A549 (cell line): Measurements from ENCODE around the gene SMARCAL1. TPM values are rescaled to one million over a fixed set of nuclear protein-coding genes. Genes with fewer than 3 reads are reported as not detected.

Source experiments
- ATAC-seq, 2 experiments: fragments of 200-7000 bp in 1 of 2; fragments of >200 bp in 1 of 2; cut with Nextera tagmentation in 1 of 2; cut with Tn5 transposase in 1 of 2; 3 replicates each; pipeline versions ENCODE4 v1.8.0 to v1.9.1; 2018 to 2020; ENCODE audit warnings: mild to moderate bottlenecking in 1 of 2, moderate library complexity in 1 of 2
- CTCF ChIA-PET: fragments of 300-600 bp; sonication (Branson Sonifier 250); formaldehyde crosslinking; extraction: SDS; loops from one replicate; lab custom pipeline; 2021; ENCODE audit warnings: antibody characterized with exemption, inconsistent platforms; lab: Yijun Ruan, JAX
- POLR2A ChIA-PET: fragments of 350-600 bp; formaldehyde crosslinking; extraction: SDS; loops from one replicate; lab custom pipeline; 2021; ENCODE audit warnings: antibody characterized with exemption, inconsistent platforms; lab: Yijun Ruan, JAX
- DNase-seq, 2 experiments: peaks; one replicate each; pipeline versions ENCODE4 v3.0.0 to v3.0.0-alpha.2; 2011 to 2016; ENCODE audit warnings: low read depth in 1 of 2, low spot score in 1 of 2
- FAIRE-seq: peaks from 2 replicates; lab custom pipeline; 2011; peaks lifted over from hg19 to GRCh38; lab: Jason Lieb, UNC
- H3K27ac ChIP-seq, 2 experiments: fragments of >200 bp; sonication (Bioruptor Twin); formaldehyde crosslinking; 3 replicates each; pipeline ENCODE4 v1.5.1; 2016 to 2017
- H3K4me1 ChIP-seq: fragments of >200 bp; sonication (Bioruptor Twin); formaldehyde crosslinking; 3 replicates; pipeline ENCODE4 v1.6.1; 2016
- H3K4me2 ChIP-seq: fragments of >200 bp; sonication (Bioruptor Twin); formaldehyde crosslinking; 3 replicates; pipeline ENCODE4 v1.6.1; 2016
- H3K4me3 ChIP-seq: fragments of >200 bp; sonication (Bioruptor Twin); formaldehyde crosslinking; 3 replicates; pipeline ENCODE4 v1.5.1; 2016
- H3K9me3 ChIP-seq: fragments of >200 bp; sonication (Bioruptor Twin); formaldehyde crosslinking; 3 replicates; pipeline ENCODE4 v1.6.1; 2016
- CEBPB ChIP-seq, 2 experiments: fragments of >200 bp in 1 of 2; sonication (Bioruptor Twin) in 1 of 2; formaldehyde crosslinking in 1 of 2; IDR thresholded peaks; 2 replicates each; pipeline ENCODE4 v1.6.1; 2012 to 2016
- EHF ChIP-seq: fragments of 250-450 bp; sonication (Bioruptor Pico); IDR thresholded peaks from 2 replicates; pipeline ENCODE4 v1.5.0; 2020; ENCODE audit warnings: mild to moderate bottlenecking
- FOSB ChIP-seq: fragments of 250-450 bp; sonication (Bioruptor Pico); IDR thresholded peaks from 2 replicates; pipeline ENCODE4 v1.5.0; 2020; ENCODE audit warnings: mild to moderate bottlenecking, moderate library complexity
- FOSL2 ChIP-seq, 2 experiments: fragments of 450-650 bp in 1 of 2; fragments of >200 bp in 1 of 2; sonication (Bioruptor Twin) in 1 of 2; formaldehyde crosslinking; IDR thresholded peaks; 2 replicates each; pipeline versions ENCODE4 v1.5.0 to v1.6.1; 2016 to 2020; ENCODE audit warnings: mild to moderate bottlenecking in 1 of 2, moderate library complexity in 1 of 2
- HDAC2 ChIP-seq: fragments of 200-600 bp; sonication (generic); IDR thresholded peaks from 2 replicates; pipeline ENCODE4 v1.6.1; 2016
- HOXB13 ChIP-seq: fragments of 250-450 bp; sonication (Bioruptor Pico); IDR thresholded peaks from 2 replicates; pipeline ENCODE4 v1.5.0; 2020; ENCODE audit warnings: low read depth, mild to moderate bottlenecking, moderate library complexity
- NFE2L2 ChIP-seq: fragments of 150-350 bp; conservative IDR thresholded peaks from 2 replicates; pipeline ENCODE4 v1.6.1; 2014; ENCODE audit warnings: low read length
- RAD21 ChIP-seq, 2 experiments: fragments of >200 bp in 1 of 2; sonication (Bioruptor Twin) in 1 of 2; formaldehyde crosslinking in 1 of 2; IDR thresholded peaks in 1 of 2; conservative IDR thresholded peaks in 1 of 2; 2 replicates in 1 of 2; 3 replicates in 1 of 2; pipeline ENCODE4 v1.6.1; 2012 to 2018; ENCODE audit warnings: inconsistent platforms in 1 of 2
- TFCP2L1 ChIP-seq: fragments of 250-450 bp; sonication (Bioruptor Pico); IDR thresholded peaks from 2 replicates; pipeline ENCODE4 v1.5.0; 2021; ENCODE audit warnings: mild to moderate bottlenecking
- WGBS: methylation state at CpG from one replicate; pipeline ENCODE4 v1.1.6; 2017; ENCODE audit errors: missing lambda C conversion rate; 5-methylcytosine and 5-hydroxymethylcytosine counted together
- polyA plus RNA-seq, 4 experiments: library from polyadenylated mRNA; depleted of rRNA in 3 of 4; stranded (reverse); fragments of >200 nt; fragmentation: RNase III in 1 of 4; extraction: RNeasy Plus Mini Kit Qiagen cat#74134 plus additional on column Dnase treatment in 1 of 4; gene quantifications; 2 replicates in 3 of 4; 3 replicates in 1 of 4; pipeline ENCODE4 v1.2.3, GENCODE V29; 2011 to 2017
- TF ChIP-seq, protein P1 (sequence below): fragments of >200 bp; sonication (Bioruptor Twin); formaldehyde crosslinking; IDR thresholded peaks from 3 replicates; pipeline ENCODE4 v1.5.1; 2016
- TF ChIP-seq, protein P2 (sequence below): fragments of 250-450 bp; sonication (Bioruptor Pico); IDR thresholded peaks from 2 replicates; pipeline ENCODE4 v1.5.0; 2020; ENCODE audit warnings: low read depth, mild to moderate bottlenecking, moderate library complexity
- TF ChIP-seq, protein P3 (sequence below): IDR thresholded peaks from 2 replicates; pipeline ENCODE4 v1.6.1; 2012
- TF ChIP-seq, protein P4 (sequence below): IDR thresholded peaks from 2 replicates; pipeline ENCODE4 v1.6.1; 2012; ENCODE audit warnings: low read depth, borderline replicate concordance
- TF ChIP-seq, protein P5 (sequence below): fragments of 200-600 bp; sonication (generic); IDR thresholded peaks from 2 replicates; pipeline ENCODE4 v1.6.1; 2016; ENCODE audit warnings: antibody characterized with exemption, mild to moderate bottlenecking, moderate library complexity
- TF ChIP-seq, protein P6 (sequence below): fragments of 250-450 bp; sonication (Bioruptor Pico); IDR thresholded peaks from 2 replicates; pipeline ENCODE4 v1.5.0; 2021; ENCODE audit warnings: mild to moderate bottlenecking, moderate library complexity, borderline replicate concordance

SMARCAL1 gene
- polyA plus RNA-seq, 2 of the 4 experiments (the other 2 are of a cell fraction), result 18.4 to 28.7 TPM

DNA sequence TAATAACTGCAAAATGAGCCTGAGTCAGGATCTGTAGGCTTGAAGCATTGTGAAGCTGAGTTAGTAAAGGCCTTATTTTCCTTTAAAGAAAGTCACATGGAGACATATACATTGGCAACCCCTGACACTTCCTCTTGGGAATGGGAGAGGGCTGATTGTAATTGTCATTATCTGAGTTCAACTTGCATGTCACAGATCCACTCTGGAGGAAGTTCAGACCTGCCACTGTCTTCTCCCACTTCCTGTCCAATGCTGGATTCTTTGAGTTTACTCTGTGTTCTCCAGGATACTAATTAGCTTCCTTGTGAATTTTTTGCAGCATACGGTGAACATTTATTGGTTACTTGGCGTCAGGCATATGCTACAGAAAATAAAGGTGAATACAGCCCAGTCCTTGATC is 34.1 kb downstream of the SMARCAL1 start (continued):
- TF ChIP-seq, protein P1, sequence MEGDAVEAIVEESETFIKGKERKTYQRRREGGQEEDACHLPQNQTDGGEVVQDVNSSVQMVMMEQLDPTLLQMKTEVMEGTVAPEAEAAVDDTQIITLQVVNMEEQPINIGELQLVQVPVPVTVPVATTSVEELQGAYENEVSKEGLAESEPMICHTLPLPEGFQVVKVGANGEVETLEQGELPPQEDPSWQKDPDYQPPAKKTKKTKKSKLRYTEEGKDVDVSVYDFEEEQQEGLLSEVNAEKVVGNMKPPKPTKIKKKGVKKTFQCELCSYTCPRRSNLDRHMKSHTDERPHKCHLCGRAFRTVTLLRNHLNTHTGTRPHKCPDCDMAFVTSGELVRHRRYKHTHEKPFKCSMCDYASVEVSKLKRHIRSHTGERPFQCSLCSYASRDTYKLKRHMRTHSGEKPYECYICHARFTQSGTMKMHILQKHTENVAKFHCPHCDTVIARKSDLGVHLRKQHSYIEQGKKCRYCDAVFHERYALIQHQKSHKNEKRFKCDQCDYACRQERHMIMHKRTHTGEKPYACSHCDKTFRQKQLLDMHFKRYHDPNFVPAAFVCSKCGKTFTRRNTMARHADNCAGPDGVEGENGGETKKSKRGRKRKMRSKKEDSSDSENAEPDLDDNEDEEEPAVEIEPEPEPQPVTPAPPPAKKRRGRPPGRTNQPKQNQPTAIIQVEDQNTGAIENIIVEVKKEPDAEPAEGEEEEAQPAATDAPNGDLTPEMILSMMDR, result no peak
- TF ChIP-seq CEBPB (IDR thresholded peaks at IDR 0.05), result no peak
- no peak for TF ChIP-seq NFE2L2
- TF ChIP-seq, protein P2, sequence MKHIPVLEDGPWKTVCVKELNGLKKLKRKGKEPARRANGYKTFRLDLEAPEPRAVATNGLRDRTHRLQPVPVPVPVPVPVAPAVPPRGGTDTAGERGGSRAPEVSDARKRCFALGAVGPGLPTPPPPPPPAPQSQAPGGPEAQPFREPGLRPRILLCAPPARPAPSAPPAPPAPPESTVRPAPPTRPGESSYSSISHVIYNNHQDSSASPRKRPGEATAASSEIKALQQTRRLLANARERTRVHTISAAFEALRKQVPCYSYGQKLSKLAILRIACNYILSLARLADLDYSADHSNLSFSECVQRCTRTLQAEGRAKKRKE, result no peak

DNA sequence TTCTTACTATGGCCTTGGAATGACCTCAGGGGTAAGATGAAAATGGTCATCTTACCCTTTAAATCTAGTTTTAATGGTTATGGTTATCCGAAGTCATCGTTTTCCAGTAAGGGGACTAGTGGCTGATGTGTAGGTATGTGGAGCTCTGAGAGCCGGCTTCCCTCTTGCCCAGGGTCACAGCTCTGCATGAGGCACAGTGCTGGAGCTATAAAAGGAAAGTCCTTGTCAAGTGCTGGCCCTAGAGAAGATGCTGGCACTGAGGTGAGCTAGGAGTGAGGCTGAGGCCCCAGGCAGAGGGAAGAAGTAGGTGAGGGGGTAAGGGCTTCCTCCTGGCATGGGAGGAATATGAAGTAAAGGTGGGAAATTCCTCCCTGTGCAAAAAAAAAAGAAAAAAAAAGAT is 35.0 kb downstream of the SMARCAL1 start:
- WGBS, result 97% methylated on average over 3 of the region's 3 CpGs
- no peak overlapping the region for H3K27ac ChIP-seq
- TF ChIP-seq EHF (CRISPR knock-in tag) (no peak), HOXB13 (CRISPR knock-in tag) (no peak), FOSL2 (IDR thresholded peaks at IDR 0.05) (no peak), FOSL2 (CRISPR knock-in tag; IDR thresholded peaks at IDR 0.05) (no peak), HDAC2 (no peak), TFCP2L1 (CRISPR knock-in tag) (no peak), RAD21 (conservative IDR thresholded peaks at IDR 0.05 in 1 of 2, IDR thresholded peaks at IDR 0.05 in 1 of 2) (no peak), FOSB (no peak)
- TF ChIP-seq, protein P3, sequence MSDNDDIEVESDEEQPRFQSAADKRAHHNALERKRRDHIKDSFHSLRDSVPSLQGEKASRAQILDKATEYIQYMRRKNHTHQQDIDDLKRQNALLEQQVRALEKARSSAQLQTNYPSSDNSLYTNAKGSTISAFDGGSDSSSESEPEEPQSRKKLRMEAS, result no peak
- TF ChIP-seq, protein P4, sequence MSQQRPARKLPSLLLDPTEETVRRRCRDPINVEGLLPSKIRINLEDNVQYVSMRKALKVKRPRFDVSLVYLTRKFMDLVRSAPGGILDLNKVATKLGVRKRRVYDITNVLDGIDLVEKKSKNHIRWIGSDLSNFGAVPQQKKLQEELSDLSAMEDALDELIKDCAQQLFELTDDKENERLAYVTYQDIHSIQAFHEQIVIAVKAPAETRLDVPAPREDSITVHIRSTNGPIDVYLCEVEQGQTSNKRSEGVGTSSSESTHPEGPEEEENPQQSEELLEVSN, result no peak
- TF ChIP-seq, protein P5, sequence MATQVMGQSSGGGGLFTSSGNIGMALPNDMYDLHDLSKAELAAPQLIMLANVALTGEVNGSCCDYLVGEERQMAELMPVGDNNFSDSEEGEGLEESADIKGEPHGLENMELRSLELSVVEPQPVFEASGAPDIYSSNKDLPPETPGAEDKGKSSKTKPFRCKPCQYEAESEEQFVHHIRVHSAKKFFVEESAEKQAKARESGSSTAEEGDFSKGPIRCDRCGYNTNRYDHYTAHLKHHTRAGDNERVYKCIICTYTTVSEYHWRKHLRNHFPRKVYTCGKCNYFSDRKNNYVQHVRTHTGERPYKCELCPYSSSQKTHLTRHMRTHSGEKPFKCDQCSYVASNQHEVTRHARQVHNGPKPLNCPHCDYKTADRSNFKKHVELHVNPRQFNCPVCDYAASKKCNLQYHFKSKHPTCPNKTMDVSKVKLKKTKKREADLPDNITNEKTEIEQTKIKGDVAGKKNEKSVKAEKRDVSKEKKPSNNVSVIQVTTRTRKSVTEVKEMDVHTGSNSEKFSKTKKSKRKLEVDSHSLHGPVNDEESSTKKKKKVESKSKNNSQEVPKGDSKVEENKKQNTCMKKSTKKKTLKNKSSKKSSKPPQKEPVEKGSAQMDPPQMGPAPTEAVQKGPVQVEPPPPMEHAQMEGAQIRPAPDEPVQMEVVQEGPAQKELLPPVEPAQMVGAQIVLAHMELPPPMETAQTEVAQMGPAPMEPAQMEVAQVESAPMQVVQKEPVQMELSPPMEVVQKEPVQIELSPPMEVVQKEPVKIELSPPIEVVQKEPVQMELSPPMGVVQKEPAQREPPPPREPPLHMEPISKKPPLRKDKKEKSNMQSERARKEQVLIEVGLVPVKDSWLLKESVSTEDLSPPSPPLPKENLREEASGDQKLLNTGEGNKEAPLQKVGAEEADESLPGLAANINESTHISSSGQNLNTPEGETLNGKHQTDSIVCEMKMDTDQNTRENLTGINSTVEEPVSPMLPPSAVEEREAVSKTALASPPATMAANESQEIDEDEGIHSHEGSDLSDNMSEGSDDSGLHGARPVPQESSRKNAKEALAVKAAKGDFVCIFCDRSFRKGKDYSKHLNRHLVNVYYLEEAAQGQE, result no peak
- TF ChIP-seq, protein P6, sequence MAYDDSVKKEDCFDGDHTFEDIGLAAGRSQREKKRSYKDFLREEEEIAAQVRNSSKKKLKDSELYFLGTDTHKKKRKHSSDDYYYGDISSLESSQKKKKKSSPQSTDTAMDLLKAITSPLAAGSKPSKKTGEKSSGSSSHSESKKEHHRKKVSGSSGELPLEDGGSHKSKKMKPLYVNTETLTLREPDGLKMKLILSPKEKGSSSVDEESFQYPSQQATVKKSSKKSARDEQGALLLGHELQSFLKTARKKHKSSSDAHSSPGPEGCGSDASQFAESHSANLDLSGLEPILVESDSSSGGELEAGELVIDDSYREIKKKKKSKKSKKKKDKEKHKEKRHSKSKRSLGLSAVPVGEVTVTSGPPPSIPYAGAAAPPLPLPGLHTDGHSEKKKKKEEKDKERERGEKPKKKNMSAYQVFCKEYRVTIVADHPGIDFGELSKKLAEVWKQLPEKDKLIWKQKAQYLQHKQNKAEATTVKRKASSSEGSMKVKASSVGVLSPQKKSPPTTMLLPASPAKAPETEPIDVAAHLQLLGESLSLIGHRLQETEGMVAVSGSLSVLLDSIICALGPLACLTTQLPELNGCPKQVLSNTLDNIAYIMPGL (CRISPR knock-in tag), result no peak
- no peak overlapping the region for H3K4me2 ChIP-seq
- DNase-seq (no peak), ATAC-seq (no peak), FAIRE-seq (no peak)
- ChIA-PET CTCF (interaction anchor here (2.3 kb wide), 1 partner anchor 16 kb away, joined by 5 read pairs; no protein-coding TSS in a partner anchor), POLR2A (no interaction called here)
- no peaks in the 10 kb centered on the region for H3K4me1 ChIP-seq
- no peak overlapping the region for H3K4me3 ChIP-seq
- H3K9me3 ChIP-seq, result no peaks in the 10 kb centered on the region
